NCI-H2029 (cell line): ENCODE results near the gene GJE1.
"Not testable (repeated sequence)": the region's sequence is repeated elsewhere in the genome, so short reads cannot be mapped to it uniquely, and the experiment has no call there.

Source experiments
- DNase-seq: peaks from one replicate; lab custom pipeline; 2025; lab: John Stamatoyannopoulos, UW

Gene GJE1

GRCh38 chr6:142132625-142133024 lies at the start of gene GJE1:
GJE1 (plus strand) TSS chr6:142132925; CDS start chr6:142133159, 234 bp downstream.
- DNase-seq = no peak

GRCh38 chr6:142087950-142088857 lies 44.5 kb upstream of the GJE1 start:
- no peak for DNase-seq

GRCh38 chr6:142088858-142089216 lies 43.9 kb upstream of the GJE1 start:
- DNase-seq = no peak

GRCh38 chr6:142104820-142105219 lies 27.9 kb upstream of the GJE1 start:
- DNase-seq = not testable (repeated sequence)

GRCh38 chr6:142110820-142111219 lies 21.9 kb upstream of the GJE1 start:
- not testable (repeated sequence) for DNase-seq

GRCh38 chr6:142112451-142113061 lies 20.2 kb upstream of the GJE1 start:
- peak; percentile 57 for DNase-seq

- DNase-seq = no peak
These were observed 15.4 kb upstream of the GJE1 start for GRCh38 chr6:142117366-142117765.

- no peak for DNase-seq
These were observed 14.4 kb upstream of the GJE1 start for GRCh38 chr6:142118328-142118727.

GRCh38 chr6:142118925-142119324 lies 13.8 kb upstream of the GJE1 start:
- no peak for DNase-seq

- DNase-seq = no peak
These were observed 11.4 kb upstream of the GJE1 start for GRCh38 chr6:142121342-142121741.

GRCh38 chr6:142130814-142131213 lies 1.9 kb upstream of the GJE1 start:
- no peak for DNase-seq

- no peak for DNase-seq
These were observed 6.2 kb downstream of the GJE1 start for GRCh38 chr6:142138876-142139275.

GRCh38 chr6:142141531-142141930 lies 8.8 kb downstream of the GJE1 start:
- not testable (repeated sequence) for DNase-seq

- DNase-seq = peak; percentile 85
These were observed 14.3 kb downstream of the GJE1 start, which contains the start of the genes NMBR and VTA1 for GRCh38 chr6:142146828-142147662. NMBR (minus strand) TSS chr6:142147122; CDS start chr6:142088658, 58,464 bp downstream. VTA1 (plus strand) TSS chr6:142147263; CDS start chr6:142147288, 25 bp downstream.

- DNase-seq = no peak
These were observed 20.0 kb downstream of the GJE1 start for GRCh38 chr6:142152746-142153145.

GRCh38 chr6:142153196-142153595 lies 20.5 kb downstream of the GJE1 start:
- no peak for DNase-seq

GRCh38 chr6:142154336-142154735 lies 21.6 kb downstream of the GJE1 start:
- no peak for DNase-seq

GRCh38 chr6:142155091-142155490 lies 22.4 kb downstream of the GJE1 start:
- no peak for DNase-seq

GRCh38 chr6:142155895-142156757 lies 23.4 kb downstream of the GJE1 start:
- no peak for DNase-seq

GRCh38 chr6:142156758-142157068 lies 24.0 kb downstream of the GJE1 start:
- not testable (repeated sequence) for DNase-seq

- DNase-seq = no peak
These were observed 30.1 kb downstream of the GJE1 start for GRCh38 chr6:142162780-142163179.
